GM19328 (cell line): Measurements from ENCODE around the gene OPCML.

Experiments used
- ATAC-seq: cut with Tn5 transposase; IDR thresholded peaks from one replicate; pipeline ENCODE4 v1.9.1; 2021; ENCODE audit warnings: mild to moderate bottlenecking, moderate library complexity; ENCODE audit not compliant: unreplicated experiment

The OPCML gene

GRCh38 chr11:132910011-132910760 lies 622.1 kb downstream of the OPCML start:
- no peak for ATAC-seq

GRCh38 chr11:132909021-132909606 lies 623.2 kb downstream of the OPCML start:
- ATAC-seq, result no peak

GRCh38 chr11:132908414-132908810 lies 623.9 kb downstream of the OPCML start:
- ATAC-seq, result no peak

GRCh38 chr11:132907651-132908413 lies 624.5 kb downstream of the OPCML start:
- no peak for ATAC-seq

GRCh38 chr11:132904607-132905006 lies 627.7 kb downstream of the OPCML start:
- no peak for ATAC-seq

GRCh38 chr11:132904091-132904490 lies 628.2 kb downstream of the OPCML start:
- ATAC-seq, result no peak

- no peak for ATAC-seq
Measured at GRCh38 chr11:132901638-132902471, 630.4 kb downstream of the OPCML start.

GRCh38 chr11:132898676-132899075 lies 633.6 kb downstream of the OPCML start:
- no peak for ATAC-seq

GRCh38 chr11:132898021-132898420 lies 634.3 kb downstream of the OPCML start:
- ATAC-seq, result no peak

- ATAC-seq, result no peak
Measured at GRCh38 chr11:132895340-132895739, 637.0 kb downstream of the OPCML start.

GRCh38 chr11:132894606-132895005 lies 637.7 kb downstream of the OPCML start:
- ATAC-seq, result no peak

GRCh38 chr11:132892876-132893275 lies 639.4 kb downstream of the OPCML start:
- no peak for ATAC-seq

- no peak for ATAC-seq
Measured at GRCh38 chr11:132888226-132888625, 644.1 kb downstream of the OPCML start.

GRCh38 chr11:132886335-132886734 lies 646.0 kb downstream of the OPCML start:
- ATAC-seq, result no peak

GRCh38 chr11:132883241-132883640 lies 649.1 kb downstream of the OPCML start:
- ATAC-seq, result no peak

- no peak for ATAC-seq
Measured at GRCh38 chr11:132881622-132882021, 650.7 kb downstream of the OPCML start.

GRCh38 chr11:132878111-132878510 lies 654.2 kb downstream of the OPCML start:
- ATAC-seq, result no peak

- no peak for ATAC-seq
Measured at GRCh38 chr11:132876705-132877104, 655.6 kb downstream of the OPCML start.

- ATAC-seq, result no peak
Measured at GRCh38 chr11:132876239-132876638, 656.1 kb downstream of the OPCML start.

- no peak for ATAC-seq
Measured at GRCh38 chr11:132874638-132875037, 657.7 kb downstream of the OPCML start.

GRCh38 chr11:132873841-132874240 lies 658.5 kb downstream of the OPCML start:
- ATAC-seq, result no peak
